H9 (cell line): ENCODE data around the gene GTF2A2. TPM values are rescaled to one million over a fixed set of nuclear protein-coding genes. Genes with fewer than 3 reads are reported as not detected.

Source experiments
- DNase-seq: peaks from one replicate; pipeline ENCODE4 v3.0.0-alpha.2; 2017
- H2AFZ ChIP-seq: one replicate; pipeline ENCODE4 v1.6.1; 2013; ENCODE audit warnings: mild to moderate bottlenecking, low read length, control low read depth, moderate library complexity
- H2AK5ac ChIP-seq: 2 replicates; pipeline ENCODE4 v1.6.1; 2013; ENCODE audit warnings: low read length, control low read depth, mixed read lengths; ENCODE audit not compliant: insufficient read length
- H2BK120ac ChIP-seq: one replicate; pipeline ENCODE4 v1.6.1; 2013; ENCODE audit warnings: low read depth, mild to moderate bottlenecking, low read length, control low read depth, inconsistent platforms; ENCODE audit not compliant: poor library complexity, severe bottlenecking
- H2BK12ac ChIP-seq: 2 replicates; pipeline ENCODE4 v1.6.1; 2013; ENCODE audit warnings: low read length, control low read depth, mixed read lengths, low read depth; ENCODE audit not compliant: insufficient read length
- H2BK15ac ChIP-seq: 2 replicates; pipeline ENCODE4 v1.6.1; 2013; ENCODE audit warnings: low read depth, low read length, control low read depth
- H2BK20ac ChIP-seq: one replicate; pipeline ENCODE4 v1.6.1; 2013; ENCODE audit warnings: low read depth, mild to moderate bottlenecking, low read length, control low read depth, inconsistent platforms; ENCODE audit not compliant: poor library complexity, severe bottlenecking
- H2BK5ac ChIP-seq: 2 replicates; pipeline ENCODE4 v1.6.1; 2013; ENCODE audit warnings: low read length, control low read depth, mixed read lengths; ENCODE audit not compliant: insufficient read length
- H3K14ac ChIP-seq: 2 replicates; pipeline ENCODE4 v1.6.1; 2013; ENCODE audit warnings: low read length, control low read depth; ENCODE audit not compliant: insufficient read depth
- H3K18ac ChIP-seq: 2 replicates; pipeline ENCODE4 v1.6.1; 2013; ENCODE audit warnings: low read depth, mild to moderate bottlenecking, mixed read lengths, low read length, control low read depth; ENCODE audit not compliant: insufficient read length
- H3K23ac ChIP-seq: 2 replicates; pipeline ENCODE4 v1.6.1; 2013; ENCODE audit warnings: low read length, control low read depth, mixed read lengths, low read depth; ENCODE audit not compliant: insufficient read length
- H3K23me2 ChIP-seq: 2 replicates; pipeline ENCODE4 v1.6.1; 2013; ENCODE audit warnings: low read depth, mild to moderate bottlenecking, mixed read lengths, low read length, control low read depth; ENCODE audit not compliant: insufficient read length, poor library complexity, severe bottlenecking
- H3K27ac ChIP-seq: 2 replicates; pipeline ENCODE4 v1.5.1; 2013; ENCODE audit warnings: low read length, control low read depth, mixed read lengths, low read depth; ENCODE audit not compliant: insufficient read length
- H3K27me3 ChIP-seq: 2 replicates; pipeline ENCODE4 v1.6.1; 2013; ENCODE audit warnings: low read length, control low read depth, inconsistent platforms; ENCODE audit not compliant: insufficient read depth
- H3K4ac ChIP-seq: 2 replicates; pipeline ENCODE4 v1.6.1; 2013; ENCODE audit warnings: low read depth, mild to moderate bottlenecking, control low read depth, inconsistent platforms, low read length, moderate library complexity
- H3K4me1 ChIP-seq: 2 replicates; pipeline ENCODE4 v1.6.1; 2013; ENCODE audit warnings: low read length, control low read depth, inconsistent platforms; ENCODE audit not compliant: insufficient read depth
- H3K4me2 ChIP-seq: 2 replicates; pipeline ENCODE4 v1.6.1; 2013; ENCODE audit warnings: low read length, control low read depth, mixed read lengths; ENCODE audit not compliant: insufficient read length, insufficient read depth
- H3K56ac ChIP-seq: 2 replicates; pipeline ENCODE4 v1.6.1; 2013; ENCODE audit warnings: low read depth, mild to moderate bottlenecking, mixed read lengths, low read length, control low read depth; ENCODE audit not compliant: insufficient read length
- H3K79me1 ChIP-seq: 2 replicates; pipeline ENCODE4 v1.6.1; 2013; ENCODE audit warnings: low read depth, mild to moderate bottlenecking, moderate library complexity, low read length, control low read depth, inconsistent platforms; ENCODE audit not compliant: insufficient read depth, poor library complexity, severe bottlenecking
- H3K79me2 ChIP-seq: 2 replicates; pipeline ENCODE4 v1.6.1; 2013; ENCODE audit warnings: low read length, control low read depth, inconsistent platforms; ENCODE audit not compliant: insufficient read depth
- H3K9ac ChIP-seq: 2 replicates; pipeline ENCODE4 v1.6.1; 2013; ENCODE audit warnings: low read length, control low read depth, mixed read lengths; ENCODE audit not compliant: insufficient read length; ENCODE audit errors: extremely low read depth
- H3K9me3 ChIP-seq: one replicate; pipeline ENCODE4 v1.6.1; 2013; ENCODE audit warnings: low read depth, low read length, inconsistent platforms; ENCODE audit not compliant: control insufficient read depth
- H3T11ph ChIP-seq: one replicate; pipeline ENCODE4 v1.6.1; 2013; ENCODE audit warnings: mild to moderate bottlenecking, low read length, control low read depth, inconsistent platforms
- H4K20me1 ChIP-seq: one replicate; pipeline ENCODE4 v1.6.1; 2013; ENCODE audit not compliant: control insufficient read depth, insufficient read length, insufficient read depth
- H4K5ac ChIP-seq: 2 replicates; pipeline ENCODE4 v1.6.1; 2013; ENCODE audit warnings: low read depth, mild to moderate bottlenecking, mixed read lengths, low read length, control low read depth; ENCODE audit not compliant: insufficient read length
- H4K8ac ChIP-seq: replicated peaks from 2 replicates; pipeline ENCODE4 v1.6.1; 2013; ENCODE audit warnings: low read length, control low read depth, mixed read lengths, low read depth; ENCODE audit not compliant: insufficient read length
- H4K91ac ChIP-seq: 2 replicates; pipeline ENCODE4 v1.6.1; 2013; ENCODE audit warnings: low read depth, mild to moderate bottlenecking, moderate library complexity, mixed read lengths, low read length, control low read depth; ENCODE audit not compliant: insufficient read length
- H3K27ac Mint-ChIP-seq, 3 experiments: 2 replicates in 2 of 3; 3 replicates in 1 of 3; pipeline ENCODE4 v1.8.0; 2020 to 2021; ENCODE audit warnings: mixed read lengths in 3 of 3, mild to moderate bottlenecking in 1 of 3, moderate library complexity in 1 of 3
- H3K27me3 Mint-ChIP-seq: 2 replicates; pipeline ENCODE4 v1.8.0; 2021; ENCODE audit warnings: low read depth, mild to moderate bottlenecking, moderate library complexity, mixed read lengths
- H3K36me3 Mint-ChIP-seq, 3 experiments: 2 replicates in 2 of 3; 3 replicates in 1 of 3; pipeline ENCODE4 v1.8.0; 2020 to 2021; ENCODE audit warnings: low read depth in 3 of 3, mixed read lengths in 3 of 3; ENCODE audit not compliant: insufficient read depth in 1 of 3
- H3K4me1 Mint-ChIP-seq, 2 experiments: 2 replicates each; pipeline ENCODE4 v1.8.0; 2020; ENCODE audit warnings: mixed read lengths in 2 of 2
- H3K4me3 Mint-ChIP-seq, 2 experiments: 2 replicates in 1 of 2; 3 replicates in 1 of 2; pipeline ENCODE4 v1.8.0; 2020 to 2021; ENCODE audit warnings: mild to moderate bottlenecking in 2 of 2, mixed read lengths in 2 of 2, moderate library complexity in 1 of 2
- H3K9me3 Mint-ChIP-seq, 2 experiments: 2 replicates in 1 of 2; 3 replicates in 1 of 2; pipeline ENCODE4 v1.8.0; 2020; ENCODE audit warnings: mild to moderate bottlenecking in 2 of 2, mixed read lengths in 2 of 2, moderate library complexity in 1 of 2
- WGBS: extraction: QIAGEN DNeasy Blood & Tissue Kit; methylation state at CpG from one replicate; pipeline ENCODE4 v1.1.7; 2013; ENCODE audit warnings: missing lambda C conversion rate, low lambda C conversion rate, mixed read lengths; ENCODE audit not compliant: insufficient read length; ENCODE audit errors: extremely low coverage; 5-methylcytosine and 5-hydroxymethylcytosine counted together
- total RNA-seq: library from RNA; stranded (reverse); gene quantifications from 2 replicates; pipeline ENCODE4 v1.2.1, GENCODE V29; 2021
- TF ChIP-seq, protein P1 (sequence below): fragments of 200-600 bp; sonication (generic); conservative IDR thresholded peaks from 3 replicates; pipeline ENCODE4 v1.8.0; 2021; ENCODE audit warnings: antibody characterized with exemption, mild to moderate bottlenecking

The GTF2A2 gene
- total RNA-seq, 1 experiment from 2014 or later = 144 TPM

DNA sequence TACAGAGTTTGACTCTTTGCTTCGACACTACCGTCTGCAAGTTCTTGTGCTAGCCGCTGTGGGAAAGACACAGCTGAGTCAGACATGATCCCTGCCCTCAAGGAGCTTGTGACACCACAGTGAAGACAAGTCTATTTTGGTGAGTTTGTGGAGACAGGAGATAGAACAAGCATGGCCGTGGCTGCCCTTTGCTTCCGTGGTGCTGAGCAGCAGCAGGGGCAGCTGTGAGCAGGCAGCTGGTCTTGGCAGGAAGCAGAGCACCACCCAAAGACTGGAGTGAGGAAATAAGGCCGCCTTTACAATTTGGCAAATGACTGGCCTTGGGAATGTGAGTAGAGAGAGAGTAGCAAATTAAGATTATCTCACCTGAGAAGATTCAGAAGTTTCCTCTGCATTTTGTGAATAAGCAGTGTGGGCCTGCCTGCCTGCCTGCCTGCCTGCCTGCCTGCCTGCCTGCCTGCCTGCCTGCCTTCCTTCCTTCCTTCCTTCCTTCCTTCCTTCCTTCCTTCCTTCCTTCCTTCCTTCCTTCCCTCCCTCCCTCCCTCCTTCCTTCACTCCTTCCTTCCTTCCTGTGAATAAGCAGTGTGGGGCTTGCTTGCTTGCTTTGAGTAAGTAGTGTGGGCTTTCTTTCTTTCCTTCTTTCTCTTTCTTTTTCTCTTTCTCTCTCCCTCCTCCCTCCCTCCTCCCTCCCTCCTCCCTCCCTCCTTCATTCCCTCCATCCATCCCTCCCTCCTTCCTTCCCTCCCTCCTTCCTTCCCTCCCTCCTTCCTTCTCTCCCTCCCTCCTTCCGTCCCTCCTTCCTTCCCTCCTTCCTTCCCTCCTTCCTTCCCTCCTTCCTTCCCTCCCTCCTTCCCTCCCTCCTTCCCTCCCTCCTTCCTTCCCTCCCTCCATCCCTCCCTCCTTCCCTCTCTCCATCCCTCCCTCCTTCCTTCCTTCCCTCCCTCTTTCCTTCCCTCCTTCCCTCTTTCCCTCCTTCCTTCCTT, 47.3 kb downstream of the GTF2A2 start:
- Histone ChIP-seq H3K23me2 (no peaks in the 10 kb centered on the region), H3K27ac (no peak overlapping the region), H3K4me2 (no peak overlapping the region), H2AK5ac (no peak overlapping the region), H4K20me1 (no peaks in the 10 kb centered on the region), H2BK5ac (no peak overlapping the region), H2BK20ac (no peak overlapping the region), H3K14ac (no peak overlapping the region), H3K27me3 (no peaks in the 10 kb centered on the region), H3T11ph (no peak overlapping the region), H3K9ac (no peak overlapping the region), H3K4ac (no peak overlapping the region), H4K91ac (no peak overlapping the region), H2BK15ac (no peak overlapping the region), H2AFZ (no peak overlapping the region), H4K5ac (no peak overlapping the region), H3K9me3 (no peaks in the 10 kb centered on the region), H3K79me1 (no peaks in the 10 kb centered on the region), H3K56ac (no peak overlapping the region), H3K4me1 (no peaks in the 10 kb centered on the region), H3K18ac (no peak overlapping the region), H3K23ac (no peak overlapping the region), H3K79me2 (no peaks in the 10 kb centered on the region), H2BK12ac (no peak overlapping the region), H4K8ac (no peak overlapping the region), H2BK120ac (no peak overlapping the region)
- no peak for DNase-seq
- TF ChIP-seq, protein P1, sequence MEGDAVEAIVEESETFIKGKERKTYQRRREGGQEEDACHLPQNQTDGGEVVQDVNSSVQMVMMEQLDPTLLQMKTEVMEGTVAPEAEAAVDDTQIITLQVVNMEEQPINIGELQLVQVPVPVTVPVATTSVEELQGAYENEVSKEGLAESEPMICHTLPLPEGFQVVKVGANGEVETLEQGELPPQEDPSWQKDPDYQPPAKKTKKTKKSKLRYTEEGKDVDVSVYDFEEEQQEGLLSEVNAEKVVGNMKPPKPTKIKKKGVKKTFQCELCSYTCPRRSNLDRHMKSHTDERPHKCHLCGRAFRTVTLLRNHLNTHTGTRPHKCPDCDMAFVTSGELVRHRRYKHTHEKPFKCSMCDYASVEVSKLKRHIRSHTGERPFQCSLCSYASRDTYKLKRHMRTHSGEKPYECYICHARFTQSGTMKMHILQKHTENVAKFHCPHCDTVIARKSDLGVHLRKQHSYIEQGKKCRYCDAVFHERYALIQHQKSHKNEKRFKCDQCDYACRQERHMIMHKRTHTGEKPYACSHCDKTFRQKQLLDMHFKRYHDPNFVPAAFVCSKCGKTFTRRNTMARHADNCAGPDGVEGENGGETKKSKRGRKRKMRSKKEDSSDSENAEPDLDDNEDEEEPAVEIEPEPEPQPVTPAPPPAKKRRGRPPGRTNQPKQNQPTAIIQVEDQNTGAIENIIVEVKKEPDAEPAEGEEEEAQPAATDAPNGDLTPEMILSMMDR = no peak
- Mint-ChIP-seq H3K36me3 (peaks cover 0 to 11% (median 5%) of the 10 kb centered on the region in 3 experiments; a peak in 4 of 7 replicates), H3K27me3 (peaks cover 12% of the 10 kb centered on the region), H3K4me3 (no peak overlapping the region), H3K27ac (peak overlapping the region in 1 of 3 experiments; percentile 57; a peak in 1 of 7 replicates), H3K4me1 (0 out of 4 replicates have a peak, but pooled peaks cover 4 to 5% of the 10 kb centered on the region in 2 experiments), H3K9me3 (peaks cover 12% of the 10 kb centered on the region in 2 experiments)
- no CpG with 5 or more reads among the region's 7 CpGs for WGBS
